Lower leg skin (tissue), 3 donors: ENCODE data around the gene PLEKHG4B.

Source experiments
- POLR2A ChIP-seq, 2 donors: fragments of 450-650 bp; IDR thresholded peaks; one replicate each; pipeline ENCODE4 v1.6.1; 2016 to 2017; ENCODE audit warnings: antibody characterized with exemption in 2 of 2, mild to moderate bottlenecking in 1 of 2, moderate library complexity in 1 of 2
- TF ChIP-seq, protein P1 (sequence below), 3 donors: fragments of 450-650 bp; IDR thresholded peaks; one replicate each; pipeline ENCODE4 v1.5.1; 2016; ENCODE audit warnings: antibody characterized with exemption in 3 of 3, mild to moderate bottlenecking in 3 of 3, moderate library complexity in 2 of 3

DNA sequence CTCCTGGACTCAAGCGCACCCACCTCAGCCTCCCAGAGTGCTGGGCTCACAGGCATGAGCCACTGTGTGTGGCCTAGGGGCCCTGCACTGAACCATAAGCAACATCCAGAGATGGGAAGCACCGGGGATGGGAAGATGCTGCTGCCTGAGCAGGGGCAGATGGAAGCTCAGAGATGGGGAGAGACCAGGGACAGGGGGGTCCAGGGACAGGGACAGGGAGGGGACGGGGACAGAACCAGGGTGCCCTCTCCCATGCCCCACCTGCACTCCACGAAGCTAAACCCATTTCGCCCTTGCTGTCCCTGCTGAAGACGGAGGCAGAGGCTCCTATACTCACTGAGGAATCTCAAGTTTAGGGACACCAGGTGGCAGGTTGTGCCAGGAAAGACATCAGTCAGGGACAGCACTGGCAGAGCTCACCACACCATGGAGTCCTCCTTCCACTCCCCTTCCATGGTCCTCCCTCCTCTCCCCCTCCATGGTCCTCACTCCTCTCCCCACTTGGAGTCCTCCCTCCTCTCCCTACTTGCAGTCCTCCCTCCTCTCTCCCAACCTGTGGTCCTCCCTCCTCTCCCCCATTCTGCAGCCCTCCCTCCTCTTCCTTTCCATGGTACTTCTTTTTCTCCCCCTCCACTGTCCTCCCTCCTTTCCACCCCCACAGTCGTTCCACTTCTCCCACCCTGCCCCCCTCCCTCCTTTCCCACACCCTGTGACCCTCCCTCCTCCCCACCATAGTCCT is 53.8 kb downstream of the PLEKHG4B start:
- TF ChIP-seq, protein P1, sequence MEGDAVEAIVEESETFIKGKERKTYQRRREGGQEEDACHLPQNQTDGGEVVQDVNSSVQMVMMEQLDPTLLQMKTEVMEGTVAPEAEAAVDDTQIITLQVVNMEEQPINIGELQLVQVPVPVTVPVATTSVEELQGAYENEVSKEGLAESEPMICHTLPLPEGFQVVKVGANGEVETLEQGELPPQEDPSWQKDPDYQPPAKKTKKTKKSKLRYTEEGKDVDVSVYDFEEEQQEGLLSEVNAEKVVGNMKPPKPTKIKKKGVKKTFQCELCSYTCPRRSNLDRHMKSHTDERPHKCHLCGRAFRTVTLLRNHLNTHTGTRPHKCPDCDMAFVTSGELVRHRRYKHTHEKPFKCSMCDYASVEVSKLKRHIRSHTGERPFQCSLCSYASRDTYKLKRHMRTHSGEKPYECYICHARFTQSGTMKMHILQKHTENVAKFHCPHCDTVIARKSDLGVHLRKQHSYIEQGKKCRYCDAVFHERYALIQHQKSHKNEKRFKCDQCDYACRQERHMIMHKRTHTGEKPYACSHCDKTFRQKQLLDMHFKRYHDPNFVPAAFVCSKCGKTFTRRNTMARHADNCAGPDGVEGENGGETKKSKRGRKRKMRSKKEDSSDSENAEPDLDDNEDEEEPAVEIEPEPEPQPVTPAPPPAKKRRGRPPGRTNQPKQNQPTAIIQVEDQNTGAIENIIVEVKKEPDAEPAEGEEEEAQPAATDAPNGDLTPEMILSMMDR (IDR thresholded peaks at IDR 0.05), result no peak
- TF ChIP-seq POLR2A (IDR thresholded peaks at IDR 0.05), result no peak
